Right lobe of liver (tissue), 4 donors: Measurements from ENCODE around the gene RUNX2.

Source experiments
- CTCF ChIP-seq, 4 donors: fragments of 200-600 bp in 3 of 4; fragments of 450-650 bp in 1 of 4; IDR thresholded peaks; one replicate each; pipeline versions ENCODE4 v1.5.1 to v1.8.0; 2016 to 2022; ENCODE audit warnings: antibody characterized with exemption in 4 of 4, mild to moderate bottlenecking in 2 of 4
- POLR2A ChIP-seq: fragments of 450-650 bp; IDR thresholded peaks from one replicate; pipeline ENCODE4 v1.6.1; 2017; ENCODE audit warnings: antibody characterized with exemption, mild to moderate bottlenecking
- donor health status: DM: no; HTN: no; CAD: no.
- donor health status: DM: no; HTN: no; CAD: no.
- donor health status: DM: no; HTN: yes; CAD: no.

GRCh38 chr6:45350186-45350710, 22.1 kb downstream of the RUNX2 start:
- TF ChIP-seq CTCF (IDR thresholded peaks at IDR 0.05) (no peak), POLR2A (no peak)
